ENCODE data around the gene SGSH. TPM values are rescaled to one million over a fixed set of nuclear protein-coding genes. Genes with fewer than 3 reads are reported as not detected.
A peak's percentile ranks its signal among the peaks of the same experiment; 100 is the strongest.

SGSH gene
- total RNA-seq, 1 donor from 2014 or later: 64.8 TPM

DNA sequence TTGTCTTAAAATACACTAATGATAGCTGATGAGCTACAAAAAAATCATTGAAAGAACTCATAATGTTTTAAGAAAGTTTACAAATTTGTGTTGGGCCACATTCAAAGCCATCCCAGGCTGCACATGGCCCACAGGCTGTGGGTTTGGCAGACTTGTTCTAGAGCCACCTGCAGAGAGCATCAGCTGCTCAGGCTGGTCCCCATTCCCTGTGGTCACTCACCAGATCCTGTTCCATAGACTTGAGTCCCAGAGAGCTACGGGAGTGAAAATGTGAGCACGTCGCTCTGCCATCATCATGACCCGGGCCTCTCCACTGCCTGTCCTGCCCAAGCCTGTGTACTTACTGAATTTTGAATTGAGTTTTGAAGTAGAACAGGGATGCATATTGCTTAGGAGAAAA, 7.0 kb upstream of the SGSH start:
- DNase-seq (ENCODE audit: low spot score): no peak

DNA sequence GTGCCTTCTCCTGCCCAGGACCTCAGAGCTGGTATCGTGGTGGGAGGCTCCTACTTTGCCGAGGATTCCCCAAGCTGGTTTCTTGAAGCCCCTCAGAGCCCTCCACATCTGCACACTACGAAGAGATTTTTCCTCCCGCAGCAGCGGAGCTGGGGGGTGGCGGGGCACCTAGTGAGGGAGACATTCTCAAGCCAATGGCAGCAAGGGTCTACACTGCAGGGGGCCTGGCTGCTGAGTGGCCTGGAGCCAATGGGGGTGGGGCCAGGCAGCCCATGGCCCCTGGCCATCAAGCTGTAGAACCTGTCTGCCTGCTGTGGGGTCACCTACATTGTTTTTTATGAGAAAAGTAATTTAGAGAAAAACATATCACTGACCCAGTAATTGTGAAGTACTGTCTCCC, 5.1 kb upstream of the SGSH start:
- DNase-seq (ENCODE audit: low spot score): no peak

- no peak for DNase-seq (ENCODE audit: low spot score)
Measured at GRCh38 chr17:80224683-80225082, 4.5 kb upstream of the SGSH start.

GRCh38 chr17:80223838-80224497, 3.8 kb upstream of the SGSH start:
- DNase-seq (ENCODE audit: low spot score): no peak

DNA sequence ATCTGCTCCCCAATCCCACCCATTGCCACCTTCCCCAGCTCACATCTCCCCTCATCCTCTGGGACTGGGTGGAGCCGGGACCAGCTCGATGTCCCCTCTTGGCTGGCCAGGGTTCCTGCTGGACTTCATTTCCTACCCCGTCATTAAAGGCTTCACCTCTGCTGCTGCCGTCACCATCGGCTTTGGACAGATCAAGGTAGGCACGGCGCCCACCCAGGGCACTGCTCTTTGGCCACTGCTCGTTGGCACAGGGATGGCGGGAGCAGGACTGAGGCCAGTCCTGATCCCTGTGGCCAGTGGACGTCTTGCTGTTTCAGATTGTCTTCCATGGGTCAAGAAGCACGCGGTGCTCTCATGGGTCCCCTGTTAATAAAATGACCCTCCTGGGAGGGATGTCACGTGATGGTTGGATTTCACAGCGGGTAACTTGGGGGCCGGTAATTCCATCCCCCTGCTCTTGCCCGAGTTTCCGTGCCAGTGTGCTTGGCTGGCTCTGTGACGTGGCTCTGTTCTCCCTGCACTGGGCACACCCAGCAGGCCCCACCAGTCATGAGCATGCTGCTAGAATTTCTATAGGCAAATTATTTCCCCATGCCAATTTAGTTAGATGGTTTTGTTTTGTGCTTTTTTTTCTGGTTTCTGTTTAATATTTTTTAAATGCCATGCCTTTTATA, 3.1 kb upstream of the SGSH start:
- DNase-seq (ENCODE audit: low spot score): no peak

- no peak for DNase-seq (ENCODE audit: low spot score)
Measured at GRCh38 chr17:80222376-80223141, 2.4 kb upstream of the SGSH start.

- DNase-seq (ENCODE audit: low spot score): no peak
Measured at GRCh38 chr17:80221351-80222105, 1.4 kb upstream of the SGSH start.

DNA sequence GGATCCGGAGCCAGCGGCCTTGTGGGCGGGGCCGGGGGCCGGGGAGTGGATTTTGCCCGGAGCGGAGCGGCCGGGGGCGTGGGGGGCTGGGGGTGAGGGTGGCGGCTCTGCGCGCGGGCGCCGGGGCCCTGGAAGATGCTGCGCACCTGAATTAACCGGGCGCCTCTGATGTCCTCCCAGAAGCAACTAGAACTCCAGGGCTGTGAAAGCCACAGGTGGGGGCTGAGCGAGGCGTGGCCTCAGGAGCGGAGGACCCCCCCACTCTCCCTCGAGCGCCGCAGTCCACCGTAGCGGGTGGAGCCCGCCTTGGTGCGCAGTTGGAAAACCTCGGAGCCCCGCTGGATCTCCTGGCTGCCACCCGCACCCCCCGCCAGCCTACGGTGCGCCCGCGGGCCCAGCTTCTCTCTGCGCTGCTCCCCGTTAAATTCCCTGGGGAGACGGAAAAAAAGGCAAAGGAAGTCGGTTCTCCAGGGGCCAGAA, 643 bp upstream of the SGSH start:
- no peak for DNase-seq (ENCODE audit: low spot score)

DNA sequence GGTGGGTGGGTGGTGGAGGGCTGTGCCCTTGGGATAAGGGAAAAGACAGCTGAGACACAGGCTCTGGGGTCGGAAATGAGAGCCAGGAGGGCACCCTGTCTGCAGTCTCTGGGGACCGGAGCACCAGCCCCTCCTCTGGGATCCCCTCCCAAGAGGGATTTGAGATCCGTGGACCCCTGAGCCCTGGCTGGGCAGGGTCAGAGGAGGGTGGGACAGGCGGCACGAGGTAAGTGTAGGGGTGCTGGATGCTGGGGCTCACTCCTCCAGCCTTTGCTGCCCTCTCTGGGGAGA, 425 bp downstream of the SGSH start:
- DNase-seq (ENCODE audit: low spot score): no peak

DNA sequence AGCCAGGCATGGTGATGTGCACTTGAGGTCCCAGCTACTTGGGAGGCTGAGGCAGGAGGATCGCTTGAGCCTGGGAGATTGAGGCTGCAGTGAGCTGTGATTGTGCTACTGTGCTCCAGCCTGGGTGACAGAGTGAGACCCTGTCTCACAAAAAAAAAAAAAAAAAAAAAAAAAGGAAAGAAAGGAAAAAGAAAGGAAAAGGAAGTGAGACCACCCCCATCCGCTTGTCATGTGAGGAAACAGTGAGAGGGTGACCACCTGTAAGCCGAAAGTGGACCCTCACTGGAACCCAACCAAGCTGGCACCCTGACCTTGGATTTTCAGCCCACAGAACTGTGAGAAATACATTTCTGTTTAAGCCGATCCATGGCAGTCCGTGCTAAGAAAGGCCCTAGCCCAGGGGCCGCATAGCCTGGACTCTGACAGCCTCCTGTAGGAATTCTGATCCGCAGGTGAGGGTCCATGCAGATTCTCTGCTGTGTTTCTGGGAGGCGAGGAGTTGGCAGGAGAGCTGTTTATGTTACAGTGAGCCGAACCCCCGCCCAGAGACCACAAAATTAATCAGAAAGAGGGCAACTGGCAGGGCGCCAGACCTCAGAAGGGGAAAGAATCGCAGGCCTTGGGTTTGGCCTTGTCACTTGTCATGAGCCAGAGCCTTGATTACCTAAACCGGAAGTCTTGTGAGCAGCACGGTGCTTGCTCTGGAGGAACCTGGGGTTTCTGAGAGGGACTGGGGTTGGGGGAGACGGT, 945 bp downstream of the SGSH start:
- peak; percentile 82 for DNase-seq (ENCODE audit: low spot score)

GRCh38 chr17:80218391-80218790, 1.7 kb downstream of the SGSH start:
- DNase-seq (ENCODE audit: low spot score): no peak

- no peak for DNase-seq (ENCODE audit: low spot score)
Measured at GRCh38 chr17:80217703-80218362, 2.3 kb downstream of the SGSH start.

- no peak for DNase-seq (ENCODE audit: low spot score)
Measured at GRCh38 chr17:80216473-80217456, 3.4 kb downstream of the SGSH start.

- DNase-seq (ENCODE audit: low spot score): no peak
Measured at GRCh38 chr17:80214878-80215210, 5.3 kb downstream of the SGSH start.

DNA sequence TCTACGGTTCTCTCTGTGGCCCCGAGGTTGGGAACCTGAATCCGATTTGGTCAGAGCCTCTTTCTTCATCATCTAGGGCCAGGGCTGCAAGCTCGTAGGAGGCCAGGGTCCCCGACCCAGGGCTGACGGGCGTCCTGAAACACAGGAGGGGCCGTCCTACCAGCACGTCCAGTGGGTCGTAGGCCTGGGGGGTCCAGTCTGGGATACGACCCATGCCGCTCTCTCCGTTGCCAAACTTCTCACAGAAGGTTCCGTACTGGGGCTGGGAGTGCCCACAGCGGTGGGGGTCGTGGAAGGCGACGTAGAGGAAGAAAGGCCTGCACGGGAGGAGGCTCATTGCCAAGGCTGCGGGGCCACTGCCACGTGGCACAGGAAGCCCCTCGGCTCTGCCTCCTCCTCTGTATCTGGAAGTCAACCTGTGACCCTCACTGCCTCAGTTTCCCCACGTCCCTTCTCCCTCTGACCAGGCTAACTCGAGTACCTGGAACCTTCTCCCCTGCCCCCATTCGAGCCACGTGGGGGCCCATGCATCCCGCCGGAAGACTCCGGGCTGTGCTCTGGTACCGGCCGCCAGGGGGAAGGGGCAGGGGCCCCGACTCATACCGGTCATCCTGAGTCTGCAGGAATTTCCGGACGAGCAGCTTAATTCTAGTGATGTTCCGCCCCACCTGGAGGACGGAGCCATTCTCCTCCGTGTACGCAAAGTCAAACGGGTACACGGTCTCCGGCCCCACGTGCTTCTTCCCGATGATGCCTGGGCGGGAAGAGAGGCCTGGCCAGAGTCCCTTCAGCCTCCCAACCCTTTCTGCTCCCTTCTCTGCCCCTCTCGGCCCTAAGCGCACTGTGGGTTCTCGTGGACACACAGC, 5.9 kb downstream of the SGSH start:
- no peak for DNase-seq (ENCODE audit: low spot score)

DNA sequence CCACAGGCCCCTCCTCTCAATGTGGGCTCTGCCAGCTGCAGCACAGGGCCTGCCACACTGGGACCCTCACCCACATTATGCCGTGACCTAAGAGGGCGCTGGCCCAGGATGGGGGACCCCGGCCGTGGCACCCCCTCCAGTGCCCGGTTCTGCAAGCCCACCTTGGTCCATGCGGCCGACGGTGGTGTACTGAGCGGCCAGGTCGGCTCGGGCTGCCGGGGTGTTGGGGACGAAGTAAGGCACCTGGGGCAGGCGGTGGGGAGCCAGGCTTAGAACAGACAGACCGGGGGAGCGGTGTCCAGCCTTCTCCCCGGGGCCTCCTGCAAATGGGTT, 6.5 kb downstream of the SGSH start:
- DNase-seq (ENCODE audit: low spot score): no peak

GRCh38 chr17:80212962-80213642, 7.0 kb downstream of the SGSH start:
- DNase-seq (ENCODE audit: low spot score): no peak

DNA sequence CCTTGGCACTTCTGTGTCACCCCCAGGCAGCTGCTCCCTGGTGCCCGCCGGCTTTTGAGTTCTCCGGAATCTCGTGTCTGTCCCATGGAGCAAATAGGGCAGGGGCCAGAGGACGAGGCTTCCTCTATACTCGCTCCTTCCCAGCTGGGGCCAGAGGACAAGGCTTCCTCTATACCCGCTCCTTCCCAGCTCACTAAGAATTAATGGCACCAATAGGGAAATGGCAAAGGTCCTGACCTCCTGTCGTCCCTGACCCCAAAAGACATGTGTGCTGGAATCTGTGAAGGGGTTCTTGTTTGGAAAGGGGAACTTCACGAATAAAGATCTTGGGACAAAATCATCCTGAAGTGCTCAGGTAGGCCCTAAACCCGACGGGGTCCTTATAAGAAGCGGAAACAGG, 7.6 kb downstream of the SGSH start:
- no peak for DNase-seq (ENCODE audit: low spot score)

DNA sequence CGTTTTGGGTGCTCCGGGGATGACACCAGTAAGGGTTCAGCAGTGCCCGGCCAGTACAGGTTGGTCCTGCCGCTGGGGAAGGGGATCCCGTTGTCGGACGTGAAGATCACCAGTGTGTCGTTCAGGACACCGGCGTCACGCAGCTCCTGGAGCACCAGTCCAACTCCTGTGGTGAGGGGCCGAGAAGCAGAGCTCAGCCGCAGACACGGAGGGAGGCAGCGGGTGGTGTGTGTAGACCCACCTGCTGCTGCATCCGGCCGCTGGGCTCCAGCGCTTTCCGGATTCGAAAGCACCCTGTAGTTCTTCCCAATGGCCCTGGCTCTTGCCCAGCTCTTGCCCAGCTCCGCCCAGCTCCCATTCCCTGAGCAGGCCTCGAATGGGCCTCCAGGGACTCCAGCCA, 8.0 kb downstream of the SGSH start:
- DNase-seq (ENCODE audit: low spot score): no peak
